Suprapubic skin (tissue), 4 donors: ENCODE results near the gene LPCAT3.
"Not testable (repeated sequence)": the region's sequence is repeated elsewhere in the genome, so short reads cannot be mapped to it uniquely, and the experiment has no call there.

ENCODE experiments used
- CTCF ChIP-seq, 2 donors: fragments of 200-600 bp in 1 of 2; fragments of 450-650 bp in 1 of 2; sonication (generic) in 1 of 2; IDR thresholded peaks; one replicate each; pipeline ENCODE4 v1.5.1; 2016 to 2019; ENCODE audit warnings: antibody characterized with exemption in 2 of 2, mild to moderate bottlenecking in 1 of 2, moderate library complexity in 1 of 2
- EP300 ChIP-seq: sonication (generic); formaldehyde crosslinking; IDR thresholded peaks from one replicate; pipeline ENCODE4 v1.6.1; 2017; ENCODE audit warnings: antibody characterized with exemption
- POLR2A ChIP-seq, 2 donors: fragments of 450-650 bp; IDR thresholded peaks; one replicate each; pipeline ENCODE4 v1.6.1; 2017; ENCODE audit warnings: antibody characterized with exemption in 2 of 2, mild to moderate bottlenecking in 2 of 2, moderate library complexity in 2 of 2
- POLR2AphosphoS5 ChIP-seq, 3 donors: sonication (generic); formaldehyde crosslinking; IDR thresholded peaks; one replicate each; pipeline ENCODE4 v1.6.1; 2017; ENCODE audit warnings: antibody characterized with exemption in 3 of 3

- not testable (repeated sequence) for TF ChIP-seq POLR2A (IDR thresholded peaks at IDR 0.05); CTCF (IDR thresholded peaks at IDR 0.05); EP300; POLR2AphosphoS5 (IDR thresholded peaks at IDR 0.05)
These were observed 37.5 kb upstream of the LPCAT3 start for GRCh38 chr12:7055736-7056135.
